ENCODE results near the gene MUC15. TPM values are rescaled to one million over a fixed set of nuclear protein-coding genes. Genes with fewer than 3 reads are reported as not detected.
A peak's percentile ranks its signal among the peaks of the same experiment; 100 is the strongest.

Gene MUC15
- total RNA-seq, 1 donor from 2014 or later, result not detected

GRCh38 chr11:26575946-26576345 is 3.9 kb upstream of the MUC15 start:
- no peak for DNase-seq (ENCODE audit: low read depth)

- DNase-seq (ENCODE audit: low read depth), result no peak
These were observed 1.8 kb upstream of the MUC15 start for GRCh38 chr11:26573896-26574295.

- peak; percentile 44 for DNase-seq (ENCODE audit: low read depth)
These were observed 823 bp upstream of the MUC15 start for GRCh38 chr11:26572770-26573402.

- no peak for DNase-seq (ENCODE audit: low read depth)
These were observed 2.4 kb downstream of the MUC15 start for GRCh38 chr11:26569646-26570045.

DNA sequence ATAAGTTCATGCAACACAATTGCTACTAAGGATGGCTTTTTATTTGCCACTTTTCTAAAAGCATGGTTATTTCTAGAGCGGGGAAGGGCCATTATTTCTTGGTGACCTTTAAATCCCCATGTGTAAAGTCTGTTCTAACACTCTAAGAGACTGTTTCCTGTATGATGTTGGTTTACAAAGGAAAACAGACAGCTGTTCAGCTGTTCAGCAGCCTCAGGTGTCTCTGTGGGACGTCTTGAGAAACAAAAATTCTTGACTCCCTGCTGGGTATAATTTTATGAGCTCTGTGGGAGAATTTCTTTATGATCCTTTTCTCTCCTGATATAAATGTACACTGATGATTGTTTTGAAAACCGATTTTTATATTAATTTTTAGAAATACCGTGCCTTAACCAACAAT is 13.9 kb downstream of the MUC15 start:
- no peak for DNase-seq (ENCODE audit: low read depth)

GRCh38 chr11:26557666-26558065 is 14.4 kb downstream of the MUC15 start:
- DNase-seq (ENCODE audit: low read depth), result no peak

- DNase-seq (ENCODE audit: low read depth), result peak; percentile 17
These were observed 15.5 kb downstream of the MUC15 start for GRCh38 chr11:26556582-26556981.

- DNase-seq (ENCODE audit: low read depth), result no peak
These were observed 17.6 kb downstream of the MUC15 start for GRCh38 chr11:26554455-26554854.

DNA sequence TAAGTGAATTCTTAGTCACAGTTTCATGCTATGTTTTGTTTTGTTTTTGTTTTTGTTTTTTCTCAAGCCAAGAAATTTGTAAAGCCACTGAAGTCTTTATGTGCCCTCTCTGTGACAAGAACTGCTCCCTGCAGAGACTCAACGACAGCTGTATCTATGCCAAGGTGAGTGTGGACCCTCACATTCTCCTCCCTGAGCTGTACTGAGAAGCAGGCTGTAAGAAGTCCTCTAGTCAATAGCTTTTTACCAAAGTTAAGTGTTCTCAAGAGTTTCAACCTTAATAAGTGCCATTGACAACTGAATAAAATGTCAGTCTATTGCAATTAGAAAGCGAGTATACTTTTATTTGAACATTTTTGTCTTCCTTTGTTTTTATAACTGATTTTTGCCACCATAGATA is 18.9 kb downstream of the MUC15 start:
- DNase-seq (ENCODE audit: low read depth), result no peak

DNA sequence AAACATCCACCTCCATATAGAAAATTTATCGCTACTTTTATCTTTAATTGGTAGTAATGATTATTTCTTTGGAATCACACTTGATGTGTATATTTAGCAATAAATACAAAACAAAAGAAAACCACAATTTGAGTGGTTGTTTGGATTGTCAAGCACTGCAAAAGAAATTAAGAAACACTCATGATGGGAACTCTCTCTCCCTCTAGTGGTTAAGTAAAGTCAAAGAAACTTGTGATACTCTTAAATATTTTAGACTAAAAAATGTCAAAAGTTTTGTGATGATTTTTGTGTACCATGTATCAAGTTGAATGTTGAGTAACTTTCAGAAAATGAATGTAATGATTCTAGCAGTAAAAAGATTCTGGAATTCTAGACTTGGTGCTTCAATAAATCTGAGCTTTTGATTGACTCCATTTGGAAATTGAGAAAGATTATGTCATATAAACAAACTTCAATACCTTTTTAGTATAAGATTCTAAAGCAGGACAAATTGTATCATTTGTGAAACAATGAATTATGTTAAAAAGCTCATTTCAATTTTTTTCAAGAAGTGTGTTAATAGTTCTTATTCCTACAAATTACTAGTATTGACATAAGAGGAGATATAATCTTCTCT is 20.8 kb downstream of the MUC15 start:
- DNase-seq (ENCODE audit: low read depth), result peak; percentile 16

DNA sequence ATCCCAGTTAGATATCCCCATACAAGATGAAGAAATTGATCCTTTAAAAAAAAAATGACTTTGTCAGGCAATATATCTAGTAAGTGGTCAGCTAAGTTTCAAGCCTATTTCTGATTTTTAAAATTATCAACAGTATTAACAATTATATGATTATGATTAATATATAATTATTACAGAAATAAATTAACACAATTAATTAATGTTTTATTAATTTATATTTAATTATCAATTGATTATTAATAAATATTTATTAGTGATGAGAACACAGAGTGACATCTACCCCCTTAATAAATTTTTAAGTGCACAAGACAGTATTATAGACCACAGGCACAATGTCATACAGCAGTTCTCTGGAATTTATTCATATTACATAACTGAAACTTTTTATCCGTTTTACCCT is 22.0 kb downstream of the MUC15 start:
- no peak for DNase-seq (ENCODE audit: low read depth)

DNA sequence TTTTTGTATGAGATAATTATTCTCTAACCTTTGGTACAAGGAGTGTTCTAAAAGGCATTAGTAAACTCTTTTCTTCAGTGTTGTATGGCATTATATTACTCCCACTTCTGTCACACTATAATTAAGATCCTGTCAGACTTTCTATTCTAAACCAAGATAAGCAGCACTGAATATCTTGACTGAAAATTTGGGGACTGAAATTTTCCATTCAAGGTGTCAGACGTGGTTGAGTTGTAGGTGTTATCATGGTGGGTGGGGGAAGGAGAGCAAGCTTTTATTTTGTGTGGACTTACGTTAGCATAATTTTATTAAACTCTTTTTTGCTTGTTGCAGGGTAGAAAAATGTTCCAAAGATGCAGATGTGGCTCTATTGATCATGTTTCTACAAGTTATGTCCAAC is 22.9 kb downstream of the MUC15 start:
- no peak for DNase-seq (ENCODE audit: low read depth)

DNA sequence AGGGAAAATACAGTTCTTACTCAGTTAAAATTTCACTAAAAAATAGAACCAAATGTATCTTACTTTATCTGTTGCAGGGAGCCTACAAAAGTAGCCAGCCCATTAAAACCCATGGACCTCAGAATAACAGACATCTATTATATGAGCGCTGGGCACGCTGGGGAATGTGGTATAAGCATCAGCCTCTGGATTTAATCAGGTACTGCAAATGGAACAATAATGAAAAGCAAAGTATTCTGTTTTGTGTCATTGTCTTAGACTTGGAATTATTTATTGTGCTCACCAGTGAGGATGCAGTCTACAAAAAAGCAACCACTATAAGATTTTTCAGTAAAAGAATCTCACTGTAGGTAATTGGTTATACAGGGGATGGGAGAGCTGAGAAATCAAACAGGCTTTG is 30.2 kb downstream of the MUC15 start:
- no peak for DNase-seq (ENCODE audit: low read depth)

DNA sequence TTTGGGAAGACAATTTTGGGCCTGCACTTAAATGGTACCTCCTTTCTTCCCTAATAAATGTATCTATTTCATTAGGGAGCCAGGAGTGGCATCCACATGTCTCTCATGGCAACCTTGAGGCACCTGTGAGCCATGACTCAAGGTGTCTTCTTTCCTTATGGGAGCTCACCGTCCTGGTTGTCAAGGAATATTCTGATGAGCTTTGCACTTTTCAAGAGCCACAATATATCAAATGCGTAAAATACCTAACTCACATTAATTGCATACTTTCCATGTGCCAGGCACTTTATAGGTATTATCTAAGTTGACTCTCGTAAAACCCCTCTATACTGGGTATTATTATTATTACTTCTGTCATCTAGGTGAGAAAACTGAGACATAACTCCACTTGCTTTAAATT is 32.5 kb downstream of the MUC15 start:
- no peak for DNase-seq (ENCODE audit: low read depth)

- no peak for DNase-seq (ENCODE audit: low read depth)
These were observed 34.7 kb downstream of the MUC15 start for GRCh38 chr11:26537341-26537740.

DNA sequence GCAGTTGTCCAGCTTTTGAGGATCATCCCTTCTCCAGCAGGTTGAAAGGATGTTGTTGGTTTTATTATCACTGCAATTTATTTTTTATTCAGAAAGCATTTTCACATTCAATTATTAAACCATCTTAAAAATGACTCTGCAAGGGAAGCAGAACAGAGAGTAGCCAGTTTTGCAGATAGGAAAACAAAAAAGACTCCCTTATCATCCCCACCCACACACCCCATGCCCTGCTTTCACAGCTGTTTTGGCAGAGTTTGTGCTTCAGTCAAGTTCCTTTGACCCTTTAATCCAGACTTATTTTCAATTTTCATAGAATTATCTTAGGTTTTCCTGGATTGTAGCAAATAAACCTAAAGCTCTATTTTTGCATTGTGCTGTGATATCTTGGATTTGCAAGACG is 44.4 kb downstream of the MUC15 start:
- DNase-seq (ENCODE audit: low read depth), result no peak

GRCh38 chr11:26522912-26523610 is 49.0 kb downstream of the MUC15 start:
- DNase-seq (ENCODE audit: low read depth), result peak; percentile 25

DNA sequence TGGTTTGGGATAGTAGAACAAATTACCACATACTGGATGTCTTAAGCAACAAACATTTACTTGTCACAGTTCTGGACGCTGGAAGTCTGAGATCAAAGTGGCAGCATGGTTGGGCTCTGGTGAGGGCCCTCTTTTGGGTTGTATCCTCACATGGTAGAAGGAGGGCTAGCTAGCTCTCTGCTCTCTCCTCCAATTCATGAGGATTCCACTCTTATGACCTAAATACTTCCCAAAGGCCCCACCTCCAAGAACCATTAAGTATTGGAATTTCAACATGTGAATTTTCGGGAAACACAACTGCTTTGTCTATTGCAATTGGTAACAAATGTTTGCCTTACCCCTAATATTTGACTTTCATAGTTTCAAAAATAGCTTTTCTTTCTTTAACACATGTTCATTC is 52.6 kb downstream of the MUC15 start:
- DNase-seq (ENCODE audit: low read depth), result no peak

DNA sequence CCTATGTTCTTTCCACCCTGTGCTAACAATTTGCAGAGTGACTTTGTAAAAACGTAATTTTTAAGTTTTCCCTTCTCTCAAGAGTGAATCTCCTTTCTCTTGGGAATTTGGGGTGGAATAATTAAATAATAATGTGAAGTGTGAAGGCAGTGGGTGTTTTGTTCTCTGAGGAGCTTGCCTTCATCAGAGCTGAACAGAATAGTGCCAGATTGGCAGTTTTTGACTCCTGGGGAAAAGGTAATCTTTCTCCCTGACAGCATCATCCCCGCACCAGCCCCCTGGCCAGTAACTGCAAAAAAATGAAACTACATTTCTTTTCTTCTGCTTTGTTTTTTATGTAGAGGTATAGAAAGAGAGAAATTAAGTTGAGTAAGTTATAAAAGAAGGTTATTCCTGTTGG is 59.9 kb downstream of the MUC15 start:
- no peak for DNase-seq (ENCODE audit: low read depth)

- no peak for DNase-seq (ENCODE audit: low read depth)
These were observed 61.3 kb downstream of the MUC15 start for GRCh38 chr11:26510756-26511155.

GRCh38 chr11:26510164-26510563 is 61.9 kb downstream of the MUC15 start:
- no peak for DNase-seq (ENCODE audit: low read depth)

All from renal cortical epithelial cell (primary cell).